Measurements from ENCODE around the gene CCL13.

DNA sequence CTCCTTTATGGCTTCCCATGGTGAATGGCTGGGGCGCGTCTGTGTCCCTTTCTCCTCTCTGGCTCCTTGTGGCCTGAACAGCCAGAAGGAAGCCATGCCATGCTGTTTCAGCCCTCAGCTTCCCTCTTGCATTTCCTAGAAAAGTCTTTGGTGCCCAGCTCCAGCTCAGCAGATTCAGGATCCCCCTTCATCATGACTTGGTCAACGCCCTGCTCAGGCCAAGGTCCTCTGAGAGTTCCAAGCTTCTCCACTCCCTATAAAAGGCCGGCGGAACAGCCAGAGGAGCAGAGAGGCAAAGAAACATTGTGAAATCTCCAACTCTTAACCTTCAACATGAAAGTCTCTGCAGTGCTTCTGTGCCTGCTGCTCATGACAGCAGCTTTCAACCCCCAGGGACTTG lies at the start of gene CCL13:
- TF ChIP-seq, protein P1, sequence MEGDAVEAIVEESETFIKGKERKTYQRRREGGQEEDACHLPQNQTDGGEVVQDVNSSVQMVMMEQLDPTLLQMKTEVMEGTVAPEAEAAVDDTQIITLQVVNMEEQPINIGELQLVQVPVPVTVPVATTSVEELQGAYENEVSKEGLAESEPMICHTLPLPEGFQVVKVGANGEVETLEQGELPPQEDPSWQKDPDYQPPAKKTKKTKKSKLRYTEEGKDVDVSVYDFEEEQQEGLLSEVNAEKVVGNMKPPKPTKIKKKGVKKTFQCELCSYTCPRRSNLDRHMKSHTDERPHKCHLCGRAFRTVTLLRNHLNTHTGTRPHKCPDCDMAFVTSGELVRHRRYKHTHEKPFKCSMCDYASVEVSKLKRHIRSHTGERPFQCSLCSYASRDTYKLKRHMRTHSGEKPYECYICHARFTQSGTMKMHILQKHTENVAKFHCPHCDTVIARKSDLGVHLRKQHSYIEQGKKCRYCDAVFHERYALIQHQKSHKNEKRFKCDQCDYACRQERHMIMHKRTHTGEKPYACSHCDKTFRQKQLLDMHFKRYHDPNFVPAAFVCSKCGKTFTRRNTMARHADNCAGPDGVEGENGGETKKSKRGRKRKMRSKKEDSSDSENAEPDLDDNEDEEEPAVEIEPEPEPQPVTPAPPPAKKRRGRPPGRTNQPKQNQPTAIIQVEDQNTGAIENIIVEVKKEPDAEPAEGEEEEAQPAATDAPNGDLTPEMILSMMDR (IDR thresholded peaks at IDR 0.05), result no peak
- no peak for TF ChIP-seq POLR2A (IDR thresholded peaks at IDR 0.05)

Data from esophagus squamous epithelium (tissue), 4 donors.